ENCODE measurements around the gene WNK2.

The WNK2 gene

GRCh38 chr9:93220627-93221026 lies 36.7 kb downstream of the WNK2 start:
- 94% methylated on average over 4 of the region's 4 CpGs for WGBS, 2 experiments
- no peak overlapping the region for H3K27ac ChIP-seq (ENCODE audit: insufficient read depth, low read depth, low read length, poor library complexity, severe bottlenecking)
- H3K27me3 ChIP-seq (ENCODE audit: control insufficient read depth, insufficient read depth, low read length, poor library complexity, severe bottlenecking) = no peaks in the 10 kb centered on the region
- H3K4me3 ChIP-seq (ENCODE audit: insufficient read depth, low read depth, low read length) = no peak overlapping the region
- no peaks in the 10 kb centered on the region for H3K9me3 ChIP-seq (ENCODE audit: control insufficient read depth, low read length)
- peaks cover 6% of the 10 kb centered on the region for H3K4me1 ChIP-seq (ENCODE audit: control insufficient read depth, insufficient read depth, low read length)
- no peaks in the 10 kb centered on the region for H3K36me3 ChIP-seq (ENCODE audit: control insufficient read depth, insufficient read depth, low read length)

GRCh38 chr9:93221044-93221443 lies 37.1 kb downstream of the WNK2 start:
- Histone ChIP-seq H3K27me3 (ENCODE audit: control insufficient read depth, insufficient read depth, low read length, poor library complexity, severe bottlenecking) (no peaks in the 10 kb centered on the region), H3K9me3 (ENCODE audit: control insufficient read depth, low read length) (no peaks in the 10 kb centered on the region), H3K4me3 (ENCODE audit: insufficient read depth, low read depth, low read length) (no peak overlapping the region), H3K4me1 (ENCODE audit: control insufficient read depth, insufficient read depth, low read length) (peaks cover 6% of the 10 kb centered on the region), H3K27ac (ENCODE audit: insufficient read depth, low read depth, low read length, poor library complexity, severe bottlenecking) (no peak overlapping the region), H3K36me3 (ENCODE audit: control insufficient read depth, insufficient read depth, low read length) (no peaks in the 10 kb centered on the region)
- WGBS, 2 experiments = 94 to 95% methylated on average over 9 of the region's 9 CpGs

- no peaks in the 10 kb centered on the region for H3K9me3 ChIP-seq (ENCODE audit: control insufficient read depth, low read length)
- 93 to 94% methylated on average over 7 of the region's 7 CpGs for WGBS, 2 experiments
Measured at GRCh38 chr9:93222890-93223259, 38.9 kb downstream of the WNK2 start.

GRCh38 chr9:93223260-93224180 lies 39.6 kb downstream of the WNK2 start:
- no peaks in the 10 kb centered on the region for H3K36me3 ChIP-seq (ENCODE audit: control insufficient read depth, insufficient read depth, low read length)
- 89 to 90% methylated on average over 16 of the region's 16 CpGs for WGBS, 2 experiments
- peaks cover 6% of the 10 kb centered on the region for H3K4me1 ChIP-seq (ENCODE audit: control insufficient read depth, insufficient read depth, low read length)
- H3K27ac ChIP-seq (ENCODE audit: insufficient read depth, low read depth, low read length, poor library complexity, severe bottlenecking) = no peak overlapping the region
- no peaks in the 10 kb centered on the region for H3K27me3 ChIP-seq (ENCODE audit: control insufficient read depth, insufficient read depth, low read length, poor library complexity, severe bottlenecking)
- H3K9me3 ChIP-seq (ENCODE audit: control insufficient read depth, low read length) = no peaks in the 10 kb centered on the region
- H3K4me3 ChIP-seq (ENCODE audit: insufficient read depth, low read depth, low read length) = no peak overlapping the region

More at GRCh38 chr9:93222890-93223259, 38.9 kb downstream of the WNK2 start:
- Histone ChIP-seq H3K4me3 (ENCODE audit: insufficient read depth, low read depth, low read length) (no peak overlapping the region), H3K36me3 (ENCODE audit: control insufficient read depth, insufficient read depth, low read length) (no peaks in the 10 kb centered on the region), H3K27me3 (ENCODE audit: control insufficient read depth, insufficient read depth, low read length, poor library complexity, severe bottlenecking) (no peaks in the 10 kb centered on the region), H3K27ac (ENCODE audit: insufficient read depth, low read depth, low read length, poor library complexity, severe bottlenecking) (no peak overlapping the region), H3K4me1 (ENCODE audit: control insufficient read depth, insufficient read depth, low read length) (peaks cover 6% of the 10 kb centered on the region)

GRCh38 chr9:93224591-93224990 lies 40.7 kb downstream of the WNK2 start:
- 24 to 25% methylated on average over 2 of the region's 2 CpGs for WGBS, 2 experiments
- Histone ChIP-seq H3K27ac (ENCODE audit: insufficient read depth, low read depth, low read length, poor library complexity, severe bottlenecking) (no peak overlapping the region), H3K27me3 (ENCODE audit: control insufficient read depth, insufficient read depth, low read length, poor library complexity, severe bottlenecking) (no peaks in the 10 kb centered on the region), H3K36me3 (ENCODE audit: control insufficient read depth, insufficient read depth, low read length) (no peaks in the 10 kb centered on the region), H3K9me3 (ENCODE audit: control insufficient read depth, low read length) (no peaks in the 10 kb centered on the region), H3K4me1 (ENCODE audit: control insufficient read depth, insufficient read depth, low read length) (peaks cover 6% of the 10 kb centered on the region), H3K4me3 (ENCODE audit: insufficient read depth, low read depth, low read length) (no peak overlapping the region)

GRCh38 chr9:93225417-93225816 lies 41.5 kb downstream of the WNK2 start:
- Histone ChIP-seq H3K27me3 (ENCODE audit: control insufficient read depth, insufficient read depth, low read length, poor library complexity, severe bottlenecking) (no peaks in the 10 kb centered on the region), H3K36me3 (ENCODE audit: control insufficient read depth, insufficient read depth, low read length) (no peaks in the 10 kb centered on the region), H3K4me1 (ENCODE audit: control insufficient read depth, insufficient read depth, low read length) (peaks cover 6% of the 10 kb centered on the region), H3K4me3 (ENCODE audit: insufficient read depth, low read depth, low read length) (no peak overlapping the region), H3K9me3 (ENCODE audit: control insufficient read depth, low read length) (no peaks in the 10 kb centered on the region), H3K27ac (ENCODE audit: insufficient read depth, low read depth, low read length, poor library complexity, severe bottlenecking) (no peak overlapping the region)
- WGBS, 2 experiments = 93 to 94% methylated on average over 6 to 7 of the region's 7 CpGs

GRCh38 chr9:93225892-93226291 lies 42.0 kb downstream of the WNK2 start:
- H3K27me3 ChIP-seq (ENCODE audit: control insufficient read depth, insufficient read depth, low read length, poor library complexity, severe bottlenecking) = no peaks in the 10 kb centered on the region
- peaks cover 6% of the 10 kb centered on the region for H3K4me1 ChIP-seq (ENCODE audit: control insufficient read depth, insufficient read depth, low read length)
- no peaks in the 10 kb centered on the region for H3K9me3 ChIP-seq (ENCODE audit: control insufficient read depth, low read length)
- no peak overlapping the region for H3K4me3 ChIP-seq (ENCODE audit: insufficient read depth, low read depth, low read length)
- H3K27ac ChIP-seq (ENCODE audit: insufficient read depth, low read depth, low read length, poor library complexity, severe bottlenecking) = no peak overlapping the region
- WGBS, 2 experiments = 95% methylated on average over 9 of the region's 9 CpGs
- no peaks in the 10 kb centered on the region for H3K36me3 ChIP-seq (ENCODE audit: control insufficient read depth, insufficient read depth, low read length)

- H3K4me3 ChIP-seq (ENCODE audit: insufficient read depth, low read depth, low read length) = no peak overlapping the region
- H3K27ac ChIP-seq (ENCODE audit: insufficient read depth, low read depth, low read length, poor library complexity, severe bottlenecking) = no peak overlapping the region
- H3K27me3 ChIP-seq (ENCODE audit: control insufficient read depth, insufficient read depth, low read length, poor library complexity, severe bottlenecking) = no peaks in the 10 kb centered on the region
- H3K9me3 ChIP-seq (ENCODE audit: control insufficient read depth, low read length) = no peaks in the 10 kb centered on the region
- 94 to 99% methylated on average over 5 of the region's 5 CpGs for WGBS, 2 experiments
- peaks cover 6% of the 10 kb centered on the region for H3K4me1 ChIP-seq (ENCODE audit: control insufficient read depth, insufficient read depth, low read length)
- no peaks in the 10 kb centered on the region for H3K36me3 ChIP-seq (ENCODE audit: control insufficient read depth, insufficient read depth, low read length)
Measured at GRCh38 chr9:93226819-93227218, 42.9 kb downstream of the WNK2 start.

- Histone ChIP-seq H3K27ac (ENCODE audit: insufficient read depth, low read depth, low read length, poor library complexity, severe bottlenecking) (no peak overlapping the region), H3K9me3 (ENCODE audit: control insufficient read depth, low read length) (no peaks in the 10 kb centered on the region), H3K27me3 (ENCODE audit: control insufficient read depth, insufficient read depth, low read length, poor library complexity, severe bottlenecking) (no peaks in the 10 kb centered on the region), H3K4me3 (ENCODE audit: insufficient read depth, low read depth, low read length) (no peak overlapping the region), H3K4me1 (ENCODE audit: control insufficient read depth, insufficient read depth, low read length) (peaks cover 6% of the 10 kb centered on the region), H3K36me3 (ENCODE audit: control insufficient read depth, insufficient read depth, low read length) (no peaks in the 10 kb centered on the region)
- 93 to 95% methylated on average over 7 of the region's 7 CpGs for whole genome bisulfite sequencing, 2 experiments
Measured at GRCh38 chr9:93228030-93228429, 44.1 kb downstream of the WNK2 start.

GRCh38 chr9:93228453-93228852 lies 44.5 kb downstream of the WNK2 start:
- no peaks in the 10 kb centered on the region for H3K36me3 ChIP-seq (ENCODE audit: control insufficient read depth, insufficient read depth, low read length)
- H3K27me3 ChIP-seq (ENCODE audit: control insufficient read depth, insufficient read depth, low read length, poor library complexity, severe bottlenecking) = no peaks in the 10 kb centered on the region
- no peak overlapping the region for H3K4me3 ChIP-seq (ENCODE audit: insufficient read depth, low read depth, low read length)
- 92 to 95% methylated on average over 8 of the region's 8 CpGs for WGBS, 2 experiments
- no peak overlapping the region for H3K27ac ChIP-seq (ENCODE audit: insufficient read depth, low read depth, low read length, poor library complexity, severe bottlenecking)
- peaks cover 6% of the 10 kb centered on the region for H3K4me1 ChIP-seq (ENCODE audit: control insufficient read depth, insufficient read depth, low read length)
- H3K9me3 ChIP-seq (ENCODE audit: control insufficient read depth, low read length) = no peaks in the 10 kb centered on the region

All from ectodermal cell (in vitro differentiated cells).